ENCODE measurements around the gene SOBP. TPM values are rescaled to one million over a fixed set of nuclear protein-coding genes. Genes with fewer than 3 reads are reported as not detected.

SOBP gene
- total RNA-seq, 2 donors from 2014 or later = 1.5 to 1.9 TPM

DNA sequence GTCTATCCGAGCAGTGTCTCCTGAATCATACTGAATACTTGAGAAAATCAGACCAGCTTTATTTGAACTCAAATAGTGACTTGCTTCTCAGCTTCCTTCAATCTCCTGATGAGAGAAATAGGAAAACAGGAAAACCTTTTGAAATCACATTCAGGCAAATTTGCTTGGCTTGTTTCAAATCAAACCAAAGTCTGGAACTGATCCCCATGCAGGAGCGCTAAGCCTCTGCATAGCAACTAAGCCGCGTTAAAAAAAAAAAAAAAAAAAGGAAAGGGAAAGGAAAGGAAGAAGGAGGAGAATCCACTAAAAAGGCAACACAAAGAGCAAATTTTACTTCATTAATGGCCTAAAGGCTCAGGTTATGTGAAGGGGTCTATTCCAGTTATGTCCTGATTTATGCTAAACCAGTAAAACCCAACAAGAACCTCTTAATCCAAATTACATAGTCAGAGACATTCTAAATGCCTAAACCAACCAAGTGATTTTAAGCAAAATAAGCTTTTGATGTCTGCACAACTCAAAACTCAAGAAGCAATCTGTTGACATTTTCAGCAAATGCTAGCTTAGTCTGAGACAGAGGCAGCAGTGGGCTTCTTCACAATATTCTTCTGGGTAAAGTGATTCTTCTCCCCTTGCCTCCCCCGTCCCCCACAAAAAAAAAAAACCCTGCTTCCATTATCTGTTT is 112.5 kb downstream of the SOBP start:
- H3K27ac ChIP-seq (ENCODE audit: low read depth, low read length) = peak overlapping the region; percentile 4
- peaks cover 17% of the 10 kb centered on the region for H3K4me1 ChIP-seq (ENCODE audit: control insufficient read depth, insufficient read depth, low read length)
- H3K4me3 Mint-ChIP-seq = no peak overlapping the region
- 55 to 71% methylated on average over 2 to 5 of the region's 5 CpGs for WGBS, 2 experiments (ENCODE audit: insufficient coverage in 1 of 2, insufficient read length in 1 of 2)
- no peaks in the 10 kb centered on the region for H3K36me3 Mint-ChIP-seq (ENCODE audit: low read depth)
- peak; percentile 14 for DNase-seq
- no peak overlapping the region for H3K9ac ChIP-seq (ENCODE audit: extremely low read depth, low read length, poor library complexity, severe bottlenecking)
- H3K27me3 Mint-ChIP-seq (ENCODE audit: insufficient read depth) = no peaks in the 10 kb centered on the region
- peaks cover 46% of the 10 kb centered on the region for H3K4me1 Mint-ChIP-seq
- no peak overlapping the region for H3K4me3 ChIP-seq (ENCODE audit: low read length)
- H3K9me3 Mint-ChIP-seq = no peaks in the 10 kb centered on the region
- no peaks in the 10 kb centered on the region for H3K36me3 ChIP-seq (ENCODE audit: control insufficient read depth, insufficient read depth, low read length)
- TF ChIP-seq, protein P1, sequence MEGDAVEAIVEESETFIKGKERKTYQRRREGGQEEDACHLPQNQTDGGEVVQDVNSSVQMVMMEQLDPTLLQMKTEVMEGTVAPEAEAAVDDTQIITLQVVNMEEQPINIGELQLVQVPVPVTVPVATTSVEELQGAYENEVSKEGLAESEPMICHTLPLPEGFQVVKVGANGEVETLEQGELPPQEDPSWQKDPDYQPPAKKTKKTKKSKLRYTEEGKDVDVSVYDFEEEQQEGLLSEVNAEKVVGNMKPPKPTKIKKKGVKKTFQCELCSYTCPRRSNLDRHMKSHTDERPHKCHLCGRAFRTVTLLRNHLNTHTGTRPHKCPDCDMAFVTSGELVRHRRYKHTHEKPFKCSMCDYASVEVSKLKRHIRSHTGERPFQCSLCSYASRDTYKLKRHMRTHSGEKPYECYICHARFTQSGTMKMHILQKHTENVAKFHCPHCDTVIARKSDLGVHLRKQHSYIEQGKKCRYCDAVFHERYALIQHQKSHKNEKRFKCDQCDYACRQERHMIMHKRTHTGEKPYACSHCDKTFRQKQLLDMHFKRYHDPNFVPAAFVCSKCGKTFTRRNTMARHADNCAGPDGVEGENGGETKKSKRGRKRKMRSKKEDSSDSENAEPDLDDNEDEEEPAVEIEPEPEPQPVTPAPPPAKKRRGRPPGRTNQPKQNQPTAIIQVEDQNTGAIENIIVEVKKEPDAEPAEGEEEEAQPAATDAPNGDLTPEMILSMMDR (conservative IDR thresholded peaks at IDR 0.05) = no peak
- H3K27ac Mint-ChIP-seq = no peak overlapping the region
- no peaks in the 10 kb centered on the region for H3K9me3 ChIP-seq (ENCODE audit: control insufficient read depth, low read length)
- H3K27me3 ChIP-seq (ENCODE audit: control insufficient read depth, insufficient read depth, low read length, poor library complexity, severe bottlenecking) = no peaks in the 10 kb centered on the region

DNA sequence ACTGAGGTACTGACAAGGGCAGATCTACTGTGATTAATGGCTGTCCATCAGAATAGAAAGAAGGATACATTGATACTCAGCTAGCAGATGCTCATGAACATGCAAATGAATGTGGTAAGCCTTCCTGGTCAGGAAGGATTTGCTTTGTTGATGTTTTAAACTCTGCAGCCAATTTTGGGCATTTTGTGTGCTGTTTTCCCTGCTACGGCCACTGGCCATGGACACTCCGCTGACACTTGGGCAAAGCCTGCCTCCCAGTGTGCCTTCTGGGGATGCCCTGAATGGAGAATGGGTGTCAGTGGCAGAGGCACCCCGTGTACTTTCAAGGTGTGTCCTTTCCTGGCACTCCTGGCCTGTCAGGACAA is 113.1 kb downstream of the SOBP start:
- Mint-ChIP-seq H3K27me3 (ENCODE audit: insufficient read depth) (no peaks in the 10 kb centered on the region), H3K27ac (no peak overlapping the region), H3K4me1 (peaks cover 46% of the 10 kb centered on the region), H3K4me3 (no peak overlapping the region), H3K9me3 (no peaks in the 10 kb centered on the region), H3K36me3 (ENCODE audit: low read depth) (no peaks in the 10 kb centered on the region)
- Histone ChIP-seq H3K9ac (ENCODE audit: extremely low read depth, low read length, poor library complexity, severe bottlenecking) (no peak overlapping the region), H3K9me3 (ENCODE audit: control insufficient read depth, low read length) (no peaks in the 10 kb centered on the region), H3K4me1 (ENCODE audit: control insufficient read depth, insufficient read depth, low read length) (peaks cover 17% of the 10 kb centered on the region), H3K27ac (ENCODE audit: low read depth, low read length) (no peak overlapping the region), H3K36me3 (ENCODE audit: control insufficient read depth, insufficient read depth, low read length) (no peaks in the 10 kb centered on the region), H3K27me3 (ENCODE audit: control insufficient read depth, insufficient read depth, low read length, poor library complexity, severe bottlenecking) (no peaks in the 10 kb centered on the region), H3K4me3 (ENCODE audit: low read length) (no peak overlapping the region)
- TF ChIP-seq, protein P1 (conservative IDR thresholded peaks at IDR 0.05) = no peak
- peak; percentile 45 for DNase-seq
- 75 to 89% methylated on average over 1 to 3 of the region's 3 CpGs for WGBS, 2 experiments (ENCODE audit: insufficient coverage in 1 of 2, insufficient read length in 1 of 2)

DNA sequence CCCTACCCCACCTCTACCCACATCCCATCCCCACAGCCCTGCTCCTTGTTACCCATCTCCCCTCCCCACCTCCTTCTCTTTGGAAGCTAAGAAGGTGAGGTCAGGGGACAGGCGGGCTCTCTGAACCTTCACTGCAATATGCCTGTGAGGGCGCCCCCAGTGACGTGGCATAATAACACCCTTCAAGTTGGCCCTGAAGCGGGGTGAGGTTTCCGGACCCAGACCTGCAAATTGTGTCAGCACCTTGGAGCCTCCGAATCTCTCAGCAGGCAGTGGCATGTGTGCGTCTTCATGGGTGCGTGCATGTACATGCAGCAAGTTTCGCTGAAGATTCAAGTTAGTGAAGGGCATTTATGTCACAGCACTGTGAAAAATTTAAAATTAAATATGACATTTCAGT is 114.6 kb downstream of the SOBP start:
- no peak overlapping the region for H3K4me3 Mint-ChIP-seq
- H3K27me3 Mint-ChIP-seq (ENCODE audit: insufficient read depth) = no peaks in the 10 kb centered on the region
- Histone ChIP-seq H3K4me1 (ENCODE audit: control insufficient read depth, insufficient read depth, low read length) (peaks cover 18% of the 10 kb centered on the region), H3K4me3 (ENCODE audit: low read length) (no peak overlapping the region), H3K9me3 (ENCODE audit: control insufficient read depth, low read length) (no peaks in the 10 kb centered on the region), H3K27ac (ENCODE audit: low read depth, low read length) (no peak overlapping the region), H3K9ac (ENCODE audit: extremely low read depth, low read length, poor library complexity, severe bottlenecking) (no peak overlapping the region), H3K36me3 (ENCODE audit: control insufficient read depth, insufficient read depth, low read length) (no peaks in the 10 kb centered on the region), H3K27me3 (ENCODE audit: control insufficient read depth, insufficient read depth, low read length, poor library complexity, severe bottlenecking) (no peaks in the 10 kb centered on the region)
- H3K27ac Mint-ChIP-seq = no peak overlapping the region
- TF ChIP-seq, protein P1 (conservative IDR thresholded peaks at IDR 0.05) = peak; percentile 21
- peak; percentile 73 for DNase-seq
- H3K9me3 Mint-ChIP-seq = no peaks in the 10 kb centered on the region
- H3K4me1 Mint-ChIP-seq = peaks cover 49% of the 10 kb centered on the region
- 92 to 98% methylated on average over 8 to 9 of the region's 9 CpGs for WGBS, 2 experiments (ENCODE audit: insufficient coverage in 1 of 2, insufficient read length in 1 of 2)
- H3K36me3 Mint-ChIP-seq (ENCODE audit: low read depth) = no peaks in the 10 kb centered on the region

Data from endodermal cell (in vitro differentiated cells).